Stimulated activated CD4-positive, alpha-beta T cell treated with anti-CD3 and anti-CD28 coated beads, TNF-alpha, amount 100 ng/mL, for 24 hours (primary cell): Measurements from ENCODE around the gene CAPZA3.
"Not testable (repeated sequence)": the region's sequence is repeated elsewhere in the genome, so short reads cannot be mapped to it uniquely, and the experiment has no call there.

Experiments used
- DNase-seq, 3 experiments: peaks; one replicate each; pipeline ENCODE4 v3.0.0-alpha.2; 2020; ENCODE audit warnings: low read depth in 3 of 3

The CAPZA3 gene

GRCh38 chr12:18737819-18738218 is at the start of gene CAPZA3, which contains the start of gene PLCZ1:
Gene CAPZA3 (plus strand): TSS chr12:18738119. CDS start chr12:18738269, 150 bp downstream.
Gene PLCZ1 (minus strand): TSS chr12:18738012. CDS start chr12:18737371, 641 bp downstream.
- DNase-seq: no peak

- no peak for DNase-seq
These were observed 48.1 kb upstream of the CAPZA3 start for GRCh38 chr12:18689771-18690170.

- DNase-seq: no peak
These were observed 47.3 kb upstream of the CAPZA3 start for GRCh38 chr12:18690653-18691052.

GRCh38 chr12:18693986-18694385 is 43.9 kb upstream of the CAPZA3 start:
- not testable (repeated sequence) for DNase-seq

GRCh38 chr12:18696971-18697602 is 40.8 kb upstream of the CAPZA3 start:
- DNase-seq: no peak

- DNase-seq: no peak
These were observed 37.6 kb upstream of the CAPZA3 start for GRCh38 chr12:18700271-18700670.

GRCh38 chr12:18703321-18703720 is 34.6 kb upstream of the CAPZA3 start:
- DNase-seq: no peak

GRCh38 chr12:18703911-18704310 is 34.0 kb upstream of the CAPZA3 start:
- no peak for DNase-seq

- no peak for DNase-seq
These were observed 31.1 kb upstream of the CAPZA3 start for GRCh38 chr12:18706798-18707197.

GRCh38 chr12:18716236-18716635 is 21.7 kb upstream of the CAPZA3 start:
- no peak for DNase-seq

GRCh38 chr12:18718462-18718861 is 19.5 kb upstream of the CAPZA3 start:
- no peak for DNase-seq

- DNase-seq: no peak
These were observed 17.9 kb upstream of the CAPZA3 start for GRCh38 chr12:18719922-18720510.

- no peak for DNase-seq
These were observed 17.2 kb upstream of the CAPZA3 start for GRCh38 chr12:18720690-18721089.

GRCh38 chr12:18721452-18721851 is 16.5 kb upstream of the CAPZA3 start:
- no peak for DNase-seq

GRCh38 chr12:18723752-18724151 is 14.2 kb upstream of the CAPZA3 start:
- no peak for DNase-seq

- no peak for DNase-seq
These were observed 6.8 kb upstream of the CAPZA3 start for GRCh38 chr12:18731156-18731555.

- DNase-seq: no peak
These were observed 10.0 kb downstream of the CAPZA3 start for GRCh38 chr12:18747895-18748294.

- DNase-seq: no peak
These were observed 11.6 kb downstream of the CAPZA3 start for GRCh38 chr12:18749386-18749957.

GRCh38 chr12:18750085-18750484 is 12.2 kb downstream of the CAPZA3 start:
- no peak for DNase-seq

GRCh38 chr12:18751866-18752265 is 13.9 kb downstream of the CAPZA3 start:
- DNase-seq: no peak

- no peak for DNase-seq
These were observed 14.5 kb downstream of the CAPZA3 start for GRCh38 chr12:18752280-18752920.

- no peak for DNase-seq
These were observed 15.0 kb downstream of the CAPZA3 start for GRCh38 chr12:18752947-18753346.
